K562 (cell line): ENCODE measurements around the gene CAST. TPM values are rescaled to one million over a fixed set of nuclear protein-coding genes. Genes with fewer than 3 reads are reported as not detected.

ENCODE experiments used
- ATAC-seq: fragments of 200-7000 bp; cut with Tn5 transposase; 3 replicates; pipeline ENCODE4 v1.9.1; 2020; ENCODE audit warnings: moderate library complexity
- BruUV-seq: library from RNA; stranded (reverse); fragments of 400-500 nt; replicated peaks from 2 replicates; lab custom pipeline; 2021; lab: Mats Ljungman, UMichigan
- CTCF ChIA-PET: fragments of 300-600 bp; formaldehyde crosslinking; extraction: SDS; loops from one replicate; lab custom pipeline; 2021; ENCODE audit warnings: low intra/inter-chr PET ratio; lab: Yijun Ruan, JAX
- POLR2A ChIA-PET: fragments of 300-600, 350-650 bp; sonication (Branson Sonifier 250); formaldehyde crosslinking; extraction: SDS; loops from one replicate; lab custom pipeline; 2021; ENCODE audit warnings: antibody characterized with exemption, inconsistent platforms; lab: Yijun Ruan, JAX
- DNase-seq, 4 experiments: peaks; one replicate each; pipeline versions ENCODE4 v3.0.0 to v3.0.0-alpha.2; 2011 to 2018; ENCODE audit warnings: low spot score in 3 of 4, mixed read lengths in 3 of 4; ENCODE audit errors: extremely low read depth in 1 of 4
- FAIRE-seq: peaks from 2 replicates; lab custom pipeline; 2011; peaks lifted over from hg19 to GRCh38; lab: Jason Lieb, UNC
- H2AFZ ChIP-seq: 2 replicates; pipeline ENCODE4 v1.6.0; 2011; ENCODE audit warnings: low read depth, low read length, control low read depth, inconsistent platforms
- H3K27ac ChIP-seq: fragments of 200-600 bp; 3 replicates; pipeline ENCODE4 v1.8.0; 2011; ENCODE audit warnings: low read depth, mild to moderate bottlenecking, control low read depth, inconsistent platforms, low read length, moderate library complexity, mixed read lengths; ENCODE audit errors: extremely low read depth
- H3K27me3 ChIP-seq, 2 experiments: fragments of 300-600 bp in 1 of 2; 2 replicates in 1 of 2; 3 replicates in 1 of 2; pipeline versions ENCODE4 v1.6.0 to v1.8.0; 2011; ENCODE audit warnings: inconsistent platforms in 2 of 2, low read length in 2 of 2, mild to moderate bottlenecking in 1 of 2, mixed read lengths in 1 of 2, moderate library complexity in 1 of 2; ENCODE audit not compliant: control insufficient read depth in 2 of 2, insufficient read depth in 2 of 2
- H3K36me3 ChIP-seq: fragments of 300-600 bp; 3 replicates; pipeline ENCODE4 v1.8.0; 2011; ENCODE audit warnings: mild to moderate bottlenecking, low read length, inconsistent platforms; ENCODE audit not compliant: control insufficient read depth, insufficient read depth
- H3K4me1 ChIP-seq, 2 experiments: fragments of 200-600 bp in 1 of 2; replicated peaks in 1 of 2; 2 replicates in 1 of 2; 3 replicates in 1 of 2; pipeline versions ENCODE4 v1.5.1 to v1.8.0; 2011; ENCODE audit warnings: inconsistent platforms in 2 of 2, low read length in 2 of 2, mild to moderate bottlenecking in 1 of 2, mixed read lengths in 1 of 2, moderate library complexity in 1 of 2; ENCODE audit not compliant: control insufficient read depth in 2 of 2, insufficient read depth in 2 of 2
- H3K4me2 ChIP-seq: 2 replicates; pipeline ENCODE4 v1.6.1; 2011; ENCODE audit warnings: low read length, control low read depth, inconsistent platforms, mixed read lengths; ENCODE audit not compliant: insufficient read depth
- H3K4me3 ChIP-seq: fragments of 200-600 bp; sonication (generic), shearing (Covaris generic); 2 replicates; pipeline ENCODE4 v1.5.1; 2016; ENCODE audit warnings: control low read depth, inconsistent platforms
- H3K79me2 ChIP-seq: fragments of 200-600 bp; 3 replicates; pipeline ENCODE4 v1.8.0; 2011; ENCODE audit warnings: low read length, inconsistent platforms; ENCODE audit not compliant: control insufficient read depth, insufficient read depth
- H3K9ac ChIP-seq, 2 experiments: 2 replicates each; pipeline versions ENCODE4 v1.6.0 to v1.6.1; 2011; ENCODE audit warnings: low read depth in 2 of 2, low read length in 2 of 2, control low read depth in 1 of 2, inconsistent platforms in 1 of 2, mild to moderate bottlenecking in 1 of 2, mixed read lengths in 1 of 2; ENCODE audit not compliant: insufficient read depth in 1 of 2
- H3K9me1 ChIP-seq: one replicate; pipeline ENCODE4 v1.6.0; 2011; ENCODE audit warnings: inconsistent platforms, mild to moderate bottlenecking, low read length, moderate library complexity; ENCODE audit not compliant: control insufficient read depth, insufficient read depth
- H3K9me3 ChIP-seq: replicated peaks from 2 replicates; pipeline ENCODE4 v1.5.1; 2011; ENCODE audit warnings: low read depth, low read length, inconsistent platforms; ENCODE audit not compliant: control insufficient read depth, insufficient read depth
- H4K20me1 ChIP-seq: replicated peaks from 2 replicates; pipeline ENCODE4 v1.6.1; 2011; ENCODE audit warnings: low read length, inconsistent platforms, mixed read lengths; ENCODE audit not compliant: control insufficient read depth, insufficient read depth
- ATF7 ChIP-seq: fragments of 450-650 bp; IDR thresholded peaks from 2 replicates; pipeline ENCODE4 v1.7.1; 2014; ENCODE audit warnings: mild to moderate bottlenecking, moderate library complexity
- EHMT2 ChIP-seq: fragments of 450-650 bp; IDR thresholded peaks from 2 replicates; pipeline ENCODE4 v1.6.1; 2018; ENCODE audit warnings: antibody characterized with exemption
- ESRRA ChIP-seq: fragments of 450-650 bp; IDR thresholded peaks from 2 replicates; pipeline ENCODE4 v1.6.1; 2014; ENCODE audit warnings: low read depth, mild to moderate bottlenecking, moderate library complexity, borderline replicate concordance
- HDAC8 ChIP-seq: fragments of 450-650 bp; IDR thresholded peaks from 2 replicates; pipeline ENCODE4 v1.6.1; 2016; ENCODE audit warnings: mild to moderate bottlenecking, missing genetic modification characterization, moderate library complexity, missing compliant biosample characterization
- ILK ChIP-seq: fragments of 450-650 bp; IDR thresholded peaks from 2 replicates; pipeline ENCODE4 v1.6.1; 2016; ENCODE audit warnings: missing genetic modification characterization, low read depth, mild to moderate bottlenecking, missing compliant biosample characterization, moderate library complexity, borderline replicate concordance
- MYNN ChIP-seq, 2 experiments: sonication (generic); formaldehyde crosslinking in 1 of 2; IDR thresholded peaks; 2 replicates each; pipeline versions ENCODE4 v1.5.0 to v1.6.1; 2016 to 2020; ENCODE audit warnings: antibody characterized with exemption in 1 of 2, missing genetic modification reagents in 1 of 2
- NR4A1 ChIP-seq, 2 experiments: fragments of 250-450 bp in 1 of 2; fragments of 450-650 bp in 1 of 2; sonication (Bioruptor Pico) in 1 of 2; IDR thresholded peaks; 2 replicates each; pipeline versions ENCODE4 v1.4.0 to v1.6.1; 2016 to 2020; ENCODE audit warnings: mild to moderate bottlenecking in 2 of 2, missing compliant biosample characterization in 1 of 2, missing genetic modification characterization in 1 of 2, moderate library complexity in 1 of 2
- SRSF3 ChIP-seq: fragments of 200-400 bp; formaldehyde crosslinking; IDR thresholded peaks from 2 replicates; pipeline ENCODE4 v1.6.1; 2016; ENCODE audit warnings: mild to moderate bottlenecking, low read length, moderate library complexity; ENCODE audit not compliant: insufficient read depth
- TAF7 ChIP-seq: fragments of 450-650 bp; IDR thresholded peaks from 2 replicates; pipeline ENCODE4 v1.6.1; 2016; ENCODE audit warnings: missing genetic modification characterization, missing compliant biosample characterization
- XRCC3 ChIP-seq: fragments of 450-650 bp; IDR thresholded peaks from 2 replicates; pipeline ENCODE4 v1.6.1; 2017; ENCODE audit warnings: mild to moderate bottlenecking, moderate library complexity
- XRCC5 ChIP-seq: fragments of 200-400 bp; formaldehyde crosslinking; IDR thresholded peaks from 2 replicates; pipeline ENCODE4 v1.6.1; 2017; ENCODE audit warnings: low read depth, mild to moderate bottlenecking, low read length
- YBX1 ChIP-seq: fragments of 450-650 bp; IDR thresholded peaks from 2 replicates; pipeline ENCODE4 v1.7.1; 2016; ENCODE audit warnings: mild to moderate bottlenecking
- ZSCAN32 ChIP-seq: fragments of 450-650 bp; formaldehyde crosslinking; IDR thresholded peaks from 2 replicates; pipeline ENCODE4 v1.4.0; 2020; ENCODE audit warnings: mild to moderate bottlenecking, moderate library complexity
- WGBS: fragments of 100-300 bp; shearing (Covaris generic); methylation state at CpG from one replicate; pipeline ENCODE4 v1.1.6; 2016; ENCODE audit warnings: low coverage, mixed read lengths; ENCODE audit not compliant: insufficient coverage; ENCODE audit errors: missing lambda C conversion rate; 5-methylcytosine and 5-hydroxymethylcytosine counted together
- in situ Hi-C: fragments of 300-500 bp; cut with MboI; formaldehyde crosslinking; loops from 4 replicates; pipeline ENCODE4 v1.15.0; 2018; ENCODE audit warnings: inconsistent platforms, mixed read lengths
- intact Hi-C: fragments of 100-400 bp; cut with micrococcal nuclease; formaldehyde crosslinking; loops from 2 replicates; pipeline ENCODE4 v1.14.2; 2022
- polyA plus RNA-seq, 8 experiments: library from polyadenylated mRNA; depleted of rRNA in 4 of 8; stranded (reverse) in 5 of 8; unstranded in 3 of 8; fragments of >200 nt; fragmentation: Nextera tagmentation in 2 of 8; fragmentation: Illumina TruSeq in 1 of 8; extraction: Ambion mirVana in 2 of 8; extraction: Trizol in 1 of 8; gene quantifications; 2 replicates each; pipeline versions ENCODE4 v1.2.1 to v1.2.3, GENCODE V29; 2011 to 2014; ENCODE audit warnings: inconsistent platforms in 1 of 8, missing spikeins in 1 of 8
- total RNA-seq, 7 experiments: library from RNA; depleted of rRNA in 6 of 7; stranded (reverse); fragments of >200 nt in 6 of 7; fragmentation: Illumina TruSeq in 2 of 7; extraction: Trizol in 2 of 7; gene quantifications; 2 replicates each; pipeline versions ENCODE4 v1.2.1 to v1.2.3, GENCODE V29; 2011 to 2021; ENCODE audit warnings: low replicate concordance in 1 of 7
- TF ChIP-seq, protein P1 (sequence below): fragments of 250-450 bp; sonication (Bioruptor Pico); IDR thresholded peaks from 2 replicates; pipeline ENCODE4 v1.8.0; 2021; ENCODE audit warnings: borderline replicate concordance, mild to moderate bottlenecking, moderate library complexity; ENCODE audit not compliant: poor library complexity, severe bottlenecking
- TF ChIP-seq, protein P2 (sequence below): fragments of 250-450 bp; sonication (Bioruptor Pico); IDR thresholded peaks from 2 replicates; pipeline ENCODE4 v1.5.0; 2021
- TF ChIP-seq, protein P3 (sequence below), 2 experiments: fragments of 450-650 bp; IDR thresholded peaks; 2 replicates each; pipeline ENCODE4 v1.6.1; 2018; ENCODE audit warnings: mild to moderate bottlenecking in 2 of 2, low read depth in 1 of 2; ENCODE audit not compliant: partially characterized antibody in 2 of 2

Gene CAST
- total and polyA plus RNA-seq, 9 of the 15 experiments (the other 6 are each of a cell fraction or from before 2014, with no cell fraction given) = 55.5 to 136 (median 86.1) TPM

GRCh38 chr5:96628406-96628805, 33.8 kb upstream of the CAST start:
- DNase-seq = no peak
- in situ Hi-C loops (no loop called here), intact Hi-C loops (no loop called here)

More at GRCh38 chr5:96628406-96628805, 33.8 kb upstream of the CAST start:
- H3K27ac ChIP-seq = no peak overlapping the region
- H2AFZ ChIP-seq = no peak overlapping the region
- H3K4me3 ChIP-seq = no peak overlapping the region
- ChIA-PET CTCF (no interaction called here), POLR2A (interaction anchor here (0.9 kb wide), 1 partner anchor 136 kb away, joined by 3 read pairs; no protein-coding TSS in a partner anchor)
- TF ChIP-seq XRCC3 (no peak), XRCC5 (no peak), YBX1 (no peak), SRSF3 (no peak), ATF7 (no peak), TAF7 (tag) (no peak), ESRRA (no peak), MYNN (IDR thresholded peaks at IDR 0.05) (no peak), MYNN (CRISPR knock-in tag; IDR thresholded peaks at IDR 0.05) (no peak), HDAC8 (tag) (no peak), ILK (tag) (no peak), ZSCAN32 (CRISPR knock-in tag) (no peak), EHMT2 (no peak), NR4A1 (CRISPR knock-in tag; IDR thresholded peaks at IDR 0.05) (no peak), NR4A1 (tag; IDR thresholded peaks at IDR 0.05) (no peak)
- TF ChIP-seq, protein P1, sequence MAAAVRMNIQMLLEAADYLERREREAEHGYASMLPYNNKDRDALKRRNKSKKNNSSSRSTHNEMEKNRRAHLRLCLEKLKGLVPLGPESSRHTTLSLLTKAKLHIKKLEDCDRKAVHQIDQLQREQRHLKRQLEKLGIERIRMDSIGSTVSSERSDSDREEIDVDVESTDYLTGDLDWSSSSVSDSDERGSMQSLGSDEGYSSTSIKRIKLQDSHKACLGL (CRISPR knock-in tag) = no peak
- TF ChIP-seq, protein P2, sequence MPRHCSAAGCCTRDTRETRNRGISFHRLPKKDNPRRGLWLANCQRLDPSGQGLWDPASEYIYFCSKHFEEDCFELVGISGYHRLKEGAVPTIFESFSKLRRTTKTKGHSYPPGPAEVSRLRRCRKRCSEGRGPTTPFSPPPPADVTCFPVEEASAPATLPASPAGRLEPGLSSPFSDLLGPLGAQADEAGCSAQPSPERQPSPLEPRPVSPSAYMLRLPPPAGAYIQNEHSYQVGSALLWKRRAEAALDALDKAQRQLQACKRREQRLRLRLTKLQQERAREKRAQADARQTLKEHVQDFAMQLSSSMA (CRISPR knock-in tag) = no peak
- TF ChIP-seq, protein P3, sequence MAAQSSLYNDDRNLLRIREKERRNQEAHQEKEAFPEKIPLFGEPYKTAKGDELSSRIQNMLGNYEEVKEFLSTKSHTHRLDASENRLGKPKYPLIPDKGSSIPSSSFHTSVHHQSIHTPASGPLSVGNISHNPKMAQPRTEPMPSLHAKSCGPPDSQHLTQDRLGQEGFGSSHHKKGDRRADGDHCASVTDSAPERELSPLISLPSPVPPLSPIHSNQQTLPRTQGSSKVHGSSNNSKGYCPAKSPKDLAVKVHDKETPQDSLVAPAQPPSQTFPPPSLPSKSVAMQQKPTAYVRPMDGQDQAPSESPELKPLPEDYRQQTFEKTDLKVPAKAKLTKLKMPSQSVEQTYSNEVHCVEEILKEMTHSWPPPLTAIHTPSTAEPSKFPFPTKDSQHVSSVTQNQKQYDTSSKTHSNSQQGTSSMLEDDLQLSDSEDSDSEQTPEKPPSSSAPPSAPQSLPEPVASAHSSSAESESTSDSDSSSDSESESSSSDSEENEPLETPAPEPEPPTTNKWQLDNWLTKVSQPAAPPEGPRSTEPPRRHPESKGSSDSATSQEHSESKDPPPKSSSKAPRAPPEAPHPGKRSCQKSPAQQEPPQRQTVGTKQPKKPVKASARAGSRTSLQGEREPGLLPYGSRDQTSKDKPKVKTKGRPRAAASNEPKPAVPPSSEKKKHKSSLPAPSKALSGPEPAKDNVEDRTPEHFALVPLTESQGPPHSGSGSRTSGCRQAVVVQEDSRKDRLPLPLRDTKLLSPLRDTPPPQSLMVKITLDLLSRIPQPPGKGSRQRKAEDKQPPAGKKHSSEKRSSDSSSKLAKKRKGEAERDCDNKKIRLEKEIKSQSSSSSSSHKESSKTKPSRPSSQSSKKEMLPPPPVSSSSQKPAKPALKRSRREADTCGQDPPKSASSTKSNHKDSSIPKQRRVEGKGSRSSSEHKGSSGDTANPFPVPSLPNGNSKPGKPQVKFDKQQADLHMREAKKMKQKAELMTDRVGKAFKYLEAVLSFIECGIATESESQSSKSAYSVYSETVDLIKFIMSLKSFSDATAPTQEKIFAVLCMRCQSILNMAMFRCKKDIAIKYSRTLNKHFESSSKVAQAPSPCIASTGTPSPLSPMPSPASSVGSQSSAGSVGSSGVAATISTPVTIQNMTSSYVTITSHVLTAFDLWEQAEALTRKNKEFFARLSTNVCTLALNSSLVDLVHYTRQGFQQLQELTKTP (IDR thresholded peaks at IDR 0.05; ENCODE audit: low read depth in 1 of 2, partially characterized antibody in 2 of 2) = no peak
- no peak overlapping the region for H3K4me2 ChIP-seq
- WGBS = 2% methylated on average over 3 of the region's 3 CpGs
- ATAC-seq = no peak
- H3K4me1 ChIP-seq = no peaks in the 10 kb centered on the region
- H4K20me1 ChIP-seq = no peaks in the 10 kb centered on the region
- H3K9ac ChIP-seq = no peak overlapping the region
- H3K36me3 ChIP-seq = no peaks in the 10 kb centered on the region
- H3K9me3 ChIP-seq = no peaks in the 10 kb centered on the region
- BruUV-seq = no TSS peak
- FAIRE-seq = no peak
- H3K9me1 ChIP-seq = no peaks in the 10 kb centered on the region
- peaks cover 3 to 9% of the 10 kb centered on the region in 2 experiments; a peak in 2 of 5 replicates for H3K27me3 ChIP-seq
- H3K79me2 ChIP-seq = no peaks in the 10 kb centered on the region
